NCI-H187 treated with DMSO at 0.1 percent for 48 hours (cell line): Measurements from ENCODE around the gene KIAA2012.

Source experiments
- DNase-seq: peaks from one replicate; lab custom pipeline; 2025; lab: John Stamatoyannopoulos, UW

Gene KIAA2012

GRCh38 chr2:202149936-202150335 is 76.9 kb downstream of the KIAA2012 start:
- DNase-seq: no peak

- no peak for DNase-seq
Measured at GRCh38 chr2:202152104-202152715, 79.2 kb downstream of the KIAA2012 start.

- no peak for DNase-seq
Measured at GRCh38 chr2:202154613-202155012, 81.6 kb downstream of the KIAA2012 start.

GRCh38 chr2:202157211-202157990 is 84.3 kb downstream of the KIAA2012 start:
- DNase-seq: no peak

GRCh38 chr2:202158796-202159195 is 85.7 kb downstream of the KIAA2012 start:
- DNase-seq: no peak

GRCh38 chr2:202161151-202161835 is 88.2 kb downstream of the KIAA2012 start:
- DNase-seq: no peak

- DNase-seq: no peak
Measured at GRCh38 chr2:202164411-202164810, 91.4 kb downstream of the KIAA2012 start.

- DNase-seq: no peak
Measured at GRCh38 chr2:202165208-202165607, 92.2 kb downstream of the KIAA2012 start.

- DNase-seq: no peak
Measured at GRCh38 chr2:202165945-202166344, 92.9 kb downstream of the KIAA2012 start.

GRCh38 chr2:202169131-202169530 is 96.1 kb downstream of the KIAA2012 start:
- DNase-seq: no peak

- DNase-seq: no peak
Measured at GRCh38 chr2:202169832-202170424, 96.9 kb downstream of the KIAA2012 start.

GRCh38 chr2:202171241-202171825 is 98.3 kb downstream of the KIAA2012 start:
- DNase-seq: no peak

GRCh38 chr2:202172439-202173211 is 99.6 kb downstream of the KIAA2012 start:
- DNase-seq: no peak

GRCh38 chr2:202178346-202178958 is 105.4 kb downstream of the KIAA2012 start:
- DNase-seq: no peak

- DNase-seq: no peak
Measured at GRCh38 chr2:202184557-202184956, 111.5 kb downstream of the KIAA2012 start.

GRCh38 chr2:202185156-202185555 is 112.1 kb downstream of the KIAA2012 start:
- DNase-seq: no peak

GRCh38 chr2:202186641-202187202 is 113.7 kb downstream of the KIAA2012 start:
- no peak for DNase-seq

- no peak for DNase-seq
Measured at GRCh38 chr2:202187570-202187969, 114.5 kb downstream of the KIAA2012 start.

GRCh38 chr2:202193305-202193704 is 120.2 kb downstream of the KIAA2012 start:
- DNase-seq: no peak

- DNase-seq: no peak
Measured at GRCh38 chr2:202193881-202194353, 120.9 kb downstream of the KIAA2012 start.

- DNase-seq: no peak
Measured at GRCh38 chr2:202194418-202194817, 121.4 kb downstream of the KIAA2012 start.
